Brain microvascular endothelial cell (primary cell): Measurements from ENCODE around the gene CCDC89.

Experiments used
- DNase-seq: peaks from one replicate; pipeline ENCODE4 v3.0.0-alpha.2; 2020
- H3K27ac ChIP-seq: fragments of 250-450 bp; sonication (Bioruptor Pico); 2 replicates; pipeline ENCODE4 v1.5.1; 2020; ENCODE audit warnings: mild to moderate bottlenecking, moderate library complexity
- H3K27me3 ChIP-seq: fragments of 250-450 bp; sonication (Bioruptor Pico); replicated peaks from 2 replicates; pipeline ENCODE4 v1.5.1; 2020; ENCODE audit warnings: mild to moderate bottlenecking
- H3K36me3 ChIP-seq: fragments of 250-450 bp; sonication (Bioruptor Pico); replicated peaks from 2 replicates; pipeline ENCODE4 v1.5.1; 2020; ENCODE audit warnings: mild to moderate bottlenecking
- H3K4me3 ChIP-seq: 2 replicates; pipeline ENCODE4 v1.5.1; 2011; ENCODE audit warnings: low read depth, mild to moderate bottlenecking, control low read depth, low read length, moderate library complexity
- in situ Hi-C: cut with HindIII; loops from 2 replicates; pipeline ENCODE4 v1.10.0; 2017; ENCODE audit warnings: low sequenced_read_pairs, low pct_ligation_motif_present
- TF ChIP-seq, protein P1 (sequence below): IDR thresholded peaks from 2 replicates; pipeline ENCODE4 v1.5.1; 2011; ENCODE audit warnings: low read depth, mild to moderate bottlenecking, moderate library complexity, low read length, control low read depth, inconsistent platforms; ENCODE audit errors: missing control alignments

The CCDC89 gene

GRCh38 chr11:85634747-85635146, 51.2 kb downstream of the CCDC89 start:
- H3K4me3 ChIP-seq: no peak overlapping the region
- in situ Hi-C loops: no loop called here
- H3K36me3 ChIP-seq: peaks cover 10% of the 10 kb centered on the region
- H3K27me3 ChIP-seq: no peaks in the 10 kb centered on the region
- DNase-seq: no peak
- TF ChIP-seq, protein P1, sequence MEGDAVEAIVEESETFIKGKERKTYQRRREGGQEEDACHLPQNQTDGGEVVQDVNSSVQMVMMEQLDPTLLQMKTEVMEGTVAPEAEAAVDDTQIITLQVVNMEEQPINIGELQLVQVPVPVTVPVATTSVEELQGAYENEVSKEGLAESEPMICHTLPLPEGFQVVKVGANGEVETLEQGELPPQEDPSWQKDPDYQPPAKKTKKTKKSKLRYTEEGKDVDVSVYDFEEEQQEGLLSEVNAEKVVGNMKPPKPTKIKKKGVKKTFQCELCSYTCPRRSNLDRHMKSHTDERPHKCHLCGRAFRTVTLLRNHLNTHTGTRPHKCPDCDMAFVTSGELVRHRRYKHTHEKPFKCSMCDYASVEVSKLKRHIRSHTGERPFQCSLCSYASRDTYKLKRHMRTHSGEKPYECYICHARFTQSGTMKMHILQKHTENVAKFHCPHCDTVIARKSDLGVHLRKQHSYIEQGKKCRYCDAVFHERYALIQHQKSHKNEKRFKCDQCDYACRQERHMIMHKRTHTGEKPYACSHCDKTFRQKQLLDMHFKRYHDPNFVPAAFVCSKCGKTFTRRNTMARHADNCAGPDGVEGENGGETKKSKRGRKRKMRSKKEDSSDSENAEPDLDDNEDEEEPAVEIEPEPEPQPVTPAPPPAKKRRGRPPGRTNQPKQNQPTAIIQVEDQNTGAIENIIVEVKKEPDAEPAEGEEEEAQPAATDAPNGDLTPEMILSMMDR: no peak
- no peak overlapping the region for H3K27ac ChIP-seq
